Activated naive CD8-positive, alpha-beta T cell treated with anti-CD3 and anti-CD28 coated beads for 36 hours (primary cell): Measurements from ENCODE around the gene PCSK2. TPM values are rescaled to one million over a fixed set of nuclear protein-coding genes. Genes with fewer than 3 reads are reported as not detected.
A peak's percentile ranks its signal among the peaks of the same experiment; 100 is the strongest.

Experiments
- DNase-seq: peaks from one replicate; pipeline ENCODE4 v3.0.0; 2021
- H3K27ac Mint-ChIP-seq: one replicate; pipeline ENCODE4 v1.8.0; 2022; ENCODE audit warnings: mild to moderate bottlenecking, moderate library complexity, mixed read lengths
- H3K27me3 Mint-ChIP-seq: one replicate; pipeline ENCODE4 v1.8.0; 2022; ENCODE audit warnings: mild to moderate bottlenecking, mixed read lengths
- H3K36me3 Mint-ChIP-seq: one replicate; pipeline ENCODE4 v1.8.0; 2021; ENCODE audit warnings: mild to moderate bottlenecking, mixed read lengths
- H3K4me1 Mint-ChIP-seq: one replicate; pipeline ENCODE4 v1.8.0; 2021; ENCODE audit warnings: mixed read lengths
- H3K4me3 Mint-ChIP-seq: one replicate; pipeline ENCODE4 v1.8.0; 2022; ENCODE audit warnings: mild to moderate bottlenecking, moderate library complexity, mixed read lengths
- H3K9me3 Mint-ChIP-seq: one replicate; pipeline ENCODE4 v1.8.0; 2022; ENCODE audit warnings: mixed read lengths
- total RNA-seq, 2 experiments: library from RNA; stranded (reverse); gene quantifications; one replicate each; pipeline ENCODE4 v1.2.3, GENCODE V29; 2021

Gene PCSK2
- total RNA-seq, 2 experiments from 2014 or later = not detected

GRCh38 chr20:17498641-17499040 lies 271.8 kb downstream of the PCSK2 start:
- Mint-ChIP-seq H3K27ac (no peak overlapping the region), H3K4me1 (peaks cover 1% of the 10 kb centered on the region), H3K9me3 (no peaks in the 10 kb centered on the region), H3K36me3 (no peaks in the 10 kb centered on the region), H3K27me3 (no peaks in the 10 kb centered on the region), H3K4me3 (no peak overlapping the region)
- DNase-seq = no peak

GRCh38 chr20:17499041-17499440 lies 272.2 kb downstream of the PCSK2 start:
- Mint-ChIP-seq H3K4me1 (peaks cover 5% of the 10 kb centered on the region), H3K27ac (no peak overlapping the region), H3K4me3 (no peak overlapping the region), H3K36me3 (no peaks in the 10 kb centered on the region), H3K27me3 (no peaks in the 10 kb centered on the region), H3K9me3 (no peaks in the 10 kb centered on the region)
- DNase-seq = no peak

- H3K4me3 Mint-ChIP-seq = no peak overlapping the region
- no peaks in the 10 kb centered on the region for H3K9me3 Mint-ChIP-seq
- H3K4me1 Mint-ChIP-seq = peaks cover 14% of the 10 kb centered on the region
- no peak overlapping the region for H3K27ac Mint-ChIP-seq
- no peak for DNase-seq
- no peaks in the 10 kb centered on the region for H3K27me3 Mint-ChIP-seq
- H3K36me3 Mint-ChIP-seq = no peaks in the 10 kb centered on the region
Observed at GRCh38 chr20:17500271-17500670, 273.4 kb downstream of the PCSK2 start.

GRCh38 chr20:17500826-17501225 lies 274.0 kb downstream of the PCSK2 start:
- DNase-seq = no peak
- Mint-ChIP-seq H3K4me3 (no peak overlapping the region), H3K27me3 (no peaks in the 10 kb centered on the region), H3K27ac (no peak overlapping the region), H3K9me3 (no peaks in the 10 kb centered on the region), H3K36me3 (no peaks in the 10 kb centered on the region), H3K4me1 (peaks cover 20% of the 10 kb centered on the region)

- H3K27me3 Mint-ChIP-seq = no peaks in the 10 kb centered on the region
- DNase-seq = no peak
- H3K27ac Mint-ChIP-seq = no peak overlapping the region
- no peaks in the 10 kb centered on the region for H3K36me3 Mint-ChIP-seq
- H3K9me3 Mint-ChIP-seq = no peaks in the 10 kb centered on the region
- peaks cover 25% of the 10 kb centered on the region for H3K4me1 Mint-ChIP-seq
- no peak overlapping the region for H3K4me3 Mint-ChIP-seq
Observed at GRCh38 chr20:17501701-17502100, 274.9 kb downstream of the PCSK2 start.

GRCh38 chr20:17502105-17502504 lies 275.3 kb downstream of the PCSK2 start:
- Mint-ChIP-seq H3K27ac (no peak overlapping the region), H3K9me3 (no peaks in the 10 kb centered on the region), H3K4me3 (no peak overlapping the region), H3K36me3 (no peaks in the 10 kb centered on the region), H3K4me1 (peaks cover 26% of the 10 kb centered on the region), H3K27me3 (no peaks in the 10 kb centered on the region)
- no peak for DNase-seq

GRCh38 chr20:17503301-17504065 lies 276.6 kb downstream of the PCSK2 start:
- no peak for DNase-seq
- Mint-ChIP-seq H3K4me3 (no peak overlapping the region), H3K27ac (no peak overlapping the region), H3K9me3 (no peaks in the 10 kb centered on the region), H3K27me3 (no peaks in the 10 kb centered on the region), H3K4me1 (peaks cover 30% of the 10 kb centered on the region), H3K36me3 (no peaks in the 10 kb centered on the region)

GRCh38 chr20:17504066-17504897 lies 277.4 kb downstream of the PCSK2 start:
- no peak overlapping the region for H3K27ac Mint-ChIP-seq
- peaks cover 30% of the 10 kb centered on the region for H3K4me1 Mint-ChIP-seq
- peak overlapping the region; percentile 77 for H3K4me3 Mint-ChIP-seq
- no peaks in the 10 kb centered on the region for H3K27me3 Mint-ChIP-seq
- H3K36me3 Mint-ChIP-seq = no peaks in the 10 kb centered on the region
- no peak for DNase-seq
- no peaks in the 10 kb centered on the region for H3K9me3 Mint-ChIP-seq

- Mint-ChIP-seq H3K27me3 (peaks cover 2% of the 10 kb centered on the region), H3K4me3 (peak overlapping the region; percentile 77), H3K27ac (peak overlapping the region; percentile 85), H3K4me1 (peaks cover 30% of the 10 kb centered on the region), H3K9me3 (no peaks in the 10 kb centered on the region), H3K36me3 (no peaks in the 10 kb centered on the region)
- DNase-seq = peak; percentile 60
Observed at GRCh38 chr20:17504898-17505635, 278.2 kb downstream of the PCSK2 start.

GRCh38 chr20:17505636-17506517 lies 279.0 kb downstream of the PCSK2 start:
- H3K9me3 Mint-ChIP-seq = no peaks in the 10 kb centered on the region
- H3K4me1 Mint-ChIP-seq = peaks cover 30% of the 10 kb centered on the region
- H3K4me3 Mint-ChIP-seq = peak overlapping the region; percentile 77
- peak overlapping the region; percentile 85 for H3K27ac Mint-ChIP-seq
- H3K27me3 Mint-ChIP-seq = peaks cover 3% of the 10 kb centered on the region
- peak; percentile 74 for DNase-seq
- H3K36me3 Mint-ChIP-seq = no peaks in the 10 kb centered on the region

- H3K36me3 Mint-ChIP-seq = no peaks in the 10 kb centered on the region
- peaks cover 35% of the 10 kb centered on the region for H3K4me1 Mint-ChIP-seq
- no peak for DNase-seq
- H3K27ac Mint-ChIP-seq = peak overlapping the region; percentile 51
- no peaks in the 10 kb centered on the region for H3K9me3 Mint-ChIP-seq
- no peak overlapping the region for H3K4me3 Mint-ChIP-seq
- H3K27me3 Mint-ChIP-seq = peaks cover 3% of the 10 kb centered on the region
Observed at GRCh38 chr20:17507032-17507431, 280.2 kb downstream of the PCSK2 start.

- no peak overlapping the region for H3K27ac Mint-ChIP-seq
- H3K36me3 Mint-ChIP-seq = no peaks in the 10 kb centered on the region
- H3K27me3 Mint-ChIP-seq = peaks cover 3% of the 10 kb centered on the region
- H3K4me3 Mint-ChIP-seq = no peak overlapping the region
- H3K4me1 Mint-ChIP-seq = peaks cover 35% of the 10 kb centered on the region
- no peak for DNase-seq
- H3K9me3 Mint-ChIP-seq = no peaks in the 10 kb centered on the region
Observed at GRCh38 chr20:17507531-17507930, 280.7 kb downstream of the PCSK2 start.

- Mint-ChIP-seq H3K27me3 (peaks cover 3% of the 10 kb centered on the region), H3K4me3 (no peak overlapping the region), H3K27ac (no peak overlapping the region), H3K4me1 (peaks cover 33% of the 10 kb centered on the region), H3K9me3 (no peaks in the 10 kb centered on the region), H3K36me3 (no peaks in the 10 kb centered on the region)
- no peak for DNase-seq
Observed at GRCh38 chr20:17508756-17509155, 281.9 kb downstream of the PCSK2 start.

GRCh38 chr20:17510548-17510947 lies 283.7 kb downstream of the PCSK2 start:
- H3K27me3 Mint-ChIP-seq = peaks cover 3% of the 10 kb centered on the region
- H3K4me3 Mint-ChIP-seq = no peak overlapping the region
- no peaks in the 10 kb centered on the region for H3K9me3 Mint-ChIP-seq
- H3K27ac Mint-ChIP-seq = no peak overlapping the region
- H3K36me3 Mint-ChIP-seq = no peaks in the 10 kb centered on the region
- H3K4me1 Mint-ChIP-seq = peaks cover 18% of the 10 kb centered on the region
- DNase-seq = no peak
